ENCODE data around the gene C10orf95.
"Not testable (repeated sequence)": the region's sequence is repeated elsewhere in the genome, so short reads cannot be mapped to it uniquely, and the experiment has no call there.

C10orf95 gene

GRCh38 chr10:102465466-102465865 is 14.1 kb upstream of the C10orf95 start:
- no peak for DNase-seq (ENCODE audit: low spot score)

GRCh38 chr10:102463983-102464382 is 12.6 kb upstream of the C10orf95 start:
- DNase-seq (ENCODE audit: low spot score), result no peak

- no peak for DNase-seq (ENCODE audit: low spot score)
These were observed 11.2 kb upstream of the C10orf95 start for GRCh38 chr10:102462512-102463054.

- peak; percentile 90 for DNase-seq (ENCODE audit: low spot score)
These were observed 10.1 kb upstream of the C10orf95 start for GRCh38 chr10:102461187-102462054.

GRCh38 chr10:102460836-102461186 is 9.5 kb upstream of the C10orf95 start:
- DNase-seq (ENCODE audit: low spot score), result no peak

GRCh38 chr10:102458656-102459055 is 7.3 kb upstream of the C10orf95 start:
- DNase-seq (ENCODE audit: low spot score), result no peak

GRCh38 chr10:102457591-102458150 is 6.3 kb upstream of the C10orf95 start:
- no peak for DNase-seq (ENCODE audit: low spot score)

- DNase-seq (ENCODE audit: low spot score), result no peak
These were observed 4.6 kb upstream of the C10orf95 start for GRCh38 chr10:102455893-102456471.

- not testable (repeated sequence) for DNase-seq (ENCODE audit: low spot score)
These were observed 3.5 kb upstream of the C10orf95 start for GRCh38 chr10:102454662-102455487.

GRCh38 chr10:102453502-102453901 is 2.2 kb upstream of the C10orf95 start:
- DNase-seq (ENCODE audit: low spot score), result no peak

GRCh38 chr10:102452672-102453340 is 1.5 kb upstream of the C10orf95 start:
- DNase-seq (ENCODE audit: low spot score), result no peak

GRCh38 chr10:102450374-102451104 is 804 bp downstream of the C10orf95 start:
- peak; percentile 38 for DNase-seq (ENCODE audit: low spot score)

GRCh38 chr10:102450124-102450373 is 1.3 kb downstream of the C10orf95 start:
- no peak for DNase-seq (ENCODE audit: low spot score)

GRCh38 chr10:102449321-102450123 is 1.8 kb downstream of the C10orf95 start:
- DNase-seq (ENCODE audit: low spot score), result no peak

- no peak for DNase-seq (ENCODE audit: low spot score)
These were observed 6.5 kb downstream of the C10orf95 start for GRCh38 chr10:102444851-102445250.

- no peak for DNase-seq (ENCODE audit: low spot score)
These were observed 13.0 kb downstream of the C10orf95 start for GRCh38 chr10:102438374-102438773.

- DNase-seq (ENCODE audit: low spot score), result no peak
These were observed 13.8 kb downstream of the C10orf95 start for GRCh38 chr10:102437515-102437914.

GRCh38 chr10:102436312-102436711 is 15.0 kb downstream of the C10orf95 start:
- DNase-seq (ENCODE audit: low spot score), result no peak

- no peak for DNase-seq (ENCODE audit: low spot score)
These were observed 15.7 kb downstream of the C10orf95 start for GRCh38 chr10:102435529-102436233.

GRCh38 chr10:102435133-102435497 is 16.2 kb downstream of the C10orf95 start:
- DNase-seq (ENCODE audit: low spot score), result no peak
